ENCODE results near the gene FNDC1. TPM values are rescaled to one million over a fixed set of nuclear protein-coding genes. Genes with fewer than 3 reads are reported as not detected.

The FNDC1 gene
- total RNA-seq, 2 donors from 2014 or later = 0.09 to 0.51 TPM

DNA sequence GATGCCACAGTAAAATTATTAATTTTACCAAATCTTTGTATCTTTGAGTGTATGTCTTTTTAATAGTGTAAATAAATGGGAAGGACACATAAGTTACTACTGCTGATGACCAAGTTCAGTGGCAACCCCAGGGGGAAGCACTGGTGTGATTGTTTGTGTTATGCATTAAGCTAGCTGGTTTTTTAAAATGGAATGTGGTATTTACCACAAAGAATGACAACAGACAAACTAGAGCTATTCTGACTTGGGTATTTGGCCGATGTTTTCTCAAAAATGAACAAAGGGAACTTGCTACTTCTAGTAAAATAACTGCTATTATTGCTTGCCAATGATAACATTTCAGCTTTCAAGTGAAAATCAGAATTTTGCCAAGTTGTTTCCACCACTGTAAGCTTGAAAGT, 2.9 kb downstream of the FNDC1 start:
- TF ChIP-seq POLR2A (IDR thresholded peaks at IDR 0.05) = no peak
- TF ChIP-seq POLR2AphosphoS5 (IDR thresholded peaks at IDR 0.05) = no peak
- TF ChIP-seq, protein P1, sequence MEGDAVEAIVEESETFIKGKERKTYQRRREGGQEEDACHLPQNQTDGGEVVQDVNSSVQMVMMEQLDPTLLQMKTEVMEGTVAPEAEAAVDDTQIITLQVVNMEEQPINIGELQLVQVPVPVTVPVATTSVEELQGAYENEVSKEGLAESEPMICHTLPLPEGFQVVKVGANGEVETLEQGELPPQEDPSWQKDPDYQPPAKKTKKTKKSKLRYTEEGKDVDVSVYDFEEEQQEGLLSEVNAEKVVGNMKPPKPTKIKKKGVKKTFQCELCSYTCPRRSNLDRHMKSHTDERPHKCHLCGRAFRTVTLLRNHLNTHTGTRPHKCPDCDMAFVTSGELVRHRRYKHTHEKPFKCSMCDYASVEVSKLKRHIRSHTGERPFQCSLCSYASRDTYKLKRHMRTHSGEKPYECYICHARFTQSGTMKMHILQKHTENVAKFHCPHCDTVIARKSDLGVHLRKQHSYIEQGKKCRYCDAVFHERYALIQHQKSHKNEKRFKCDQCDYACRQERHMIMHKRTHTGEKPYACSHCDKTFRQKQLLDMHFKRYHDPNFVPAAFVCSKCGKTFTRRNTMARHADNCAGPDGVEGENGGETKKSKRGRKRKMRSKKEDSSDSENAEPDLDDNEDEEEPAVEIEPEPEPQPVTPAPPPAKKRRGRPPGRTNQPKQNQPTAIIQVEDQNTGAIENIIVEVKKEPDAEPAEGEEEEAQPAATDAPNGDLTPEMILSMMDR (IDR thresholded peaks at IDR 0.05) = no peak
- H3K4me3 ChIP-seq = no peak overlapping the region
- no peak overlapping the region for H3K27ac ChIP-seq
- H3K27me3 ChIP-seq (replicated peaks; ENCODE audit: insufficient read depth) = peaks cover 29% of the 10 kb centered on the region
- H3K4me1 ChIP-seq (replicated peaks) = no peaks in the 10 kb centered on the region
- H3K36me3 ChIP-seq = no peaks in the 10 kb centered on the region
- no peaks in the 10 kb centered on the region for H3K9me3 ChIP-seq
- WGBS = 59% methylated on average over 1 of the region's 1 CpG
- no peak for DNase-seq (ENCODE audit: low spot score)
- intact Hi-C loops (cut with DNase I) = no loop called here

DNA sequence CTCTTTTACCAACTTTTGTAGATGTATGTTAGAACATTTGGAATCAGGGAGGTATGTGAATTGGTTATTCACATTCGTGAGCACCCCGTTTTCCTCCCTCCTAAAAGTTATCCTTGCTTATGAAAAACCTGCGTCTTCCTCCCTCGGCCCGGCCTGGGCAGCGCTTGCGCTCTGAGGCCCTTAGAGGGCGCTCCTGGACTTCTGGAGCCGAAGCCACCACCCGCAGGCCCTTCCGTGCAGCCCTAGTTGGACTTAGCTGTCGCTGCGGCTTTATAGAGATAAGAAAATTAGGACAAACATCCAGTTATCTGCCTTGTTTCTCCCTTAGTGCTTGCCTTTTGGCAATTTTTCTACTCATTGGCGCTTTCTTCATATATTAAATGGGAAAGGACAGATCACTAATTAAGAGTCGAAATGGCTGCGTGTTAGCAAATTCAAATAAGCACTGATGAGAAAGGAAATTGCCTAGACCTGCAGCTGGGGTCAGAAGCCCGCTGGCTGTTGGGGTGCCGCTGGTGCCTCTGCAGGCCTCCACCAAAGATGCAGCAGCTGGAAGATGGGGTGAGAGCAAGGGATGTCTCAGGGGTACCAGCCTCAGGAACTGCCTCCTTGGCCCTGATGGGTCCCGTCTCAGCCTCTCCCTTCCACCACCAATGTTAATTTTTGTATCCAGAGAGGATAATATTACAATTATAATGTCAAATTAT, 5.2 kb downstream of the FNDC1 start:
- Histone ChIP-seq H3K4me1 (replicated peaks) (no peaks in the 10 kb centered on the region), H3K36me3 (no peaks in the 10 kb centered on the region), H3K27ac (no peak overlapping the region), H3K9me3 (no peaks in the 10 kb centered on the region), H3K4me3 (no peak overlapping the region), H3K27me3 (replicated peaks; ENCODE audit: insufficient read depth) (peaks cover 22% of the 10 kb centered on the region)
- intact Hi-C loops (cut with DNase I) = loop anchor here (2.0 kb wide), 1 partner anchor 480 kb away; no protein-coding TSS in a partner anchor
- TF ChIP-seq, protein P1 (IDR thresholded peaks at IDR 0.05) = peak; percentile 28 to 53 (median 44)
- no peak for TF ChIP-seq POLR2AphosphoS5 (IDR thresholded peaks at IDR 0.05)
- no peak for TF ChIP-seq POLR2A (IDR thresholded peaks at IDR 0.05)
- DNase-seq (ENCODE audit: low spot score) = peak; percentile 17
- WGBS = 14% methylated on average over 19 of the region's 19 CpGs

DNA sequence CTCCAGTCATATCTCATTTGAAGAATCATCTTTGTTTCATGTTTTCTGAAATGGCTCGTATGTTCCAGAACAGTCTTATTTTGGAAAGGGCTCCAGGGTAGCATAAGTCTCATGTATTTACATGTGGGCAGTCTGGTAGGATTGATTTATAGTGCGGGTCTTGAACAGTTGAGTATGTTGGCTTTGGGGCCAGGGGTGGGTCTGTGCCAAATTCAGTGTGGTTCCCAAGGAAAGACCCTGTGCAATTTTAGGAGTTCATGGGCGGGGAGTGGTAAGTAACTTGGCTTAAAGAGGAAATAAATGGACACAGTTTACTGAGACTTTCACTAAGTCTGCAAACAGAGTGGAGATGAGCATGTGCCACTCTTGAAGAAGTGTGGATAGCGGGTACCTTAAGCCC, 7.7 kb downstream of the FNDC1 start:
- 92% methylated on average over 4 of the region's 4 CpGs for WGBS
- H3K36me3 ChIP-seq = no peaks in the 10 kb centered on the region
- no peak overlapping the region for H3K27ac ChIP-seq
- no peak for DNase-seq (ENCODE audit: low spot score)
- H3K4me1 ChIP-seq (replicated peaks) = no peaks in the 10 kb centered on the region
- TF ChIP-seq POLR2AphosphoS5 (IDR thresholded peaks at IDR 0.05) (no peak), POLR2A (IDR thresholded peaks at IDR 0.05) (no peak)
- TF ChIP-seq, protein P1 (IDR thresholded peaks at IDR 0.05) = no peak
- no peak overlapping the region for H3K4me3 ChIP-seq
- peaks cover 7% of the 10 kb centered on the region for H3K27me3 ChIP-seq (replicated peaks; ENCODE audit: insufficient read depth)
- no peaks in the 10 kb centered on the region for H3K9me3 ChIP-seq
- intact Hi-C loops (cut with DNase I) = no loop called here

DNA sequence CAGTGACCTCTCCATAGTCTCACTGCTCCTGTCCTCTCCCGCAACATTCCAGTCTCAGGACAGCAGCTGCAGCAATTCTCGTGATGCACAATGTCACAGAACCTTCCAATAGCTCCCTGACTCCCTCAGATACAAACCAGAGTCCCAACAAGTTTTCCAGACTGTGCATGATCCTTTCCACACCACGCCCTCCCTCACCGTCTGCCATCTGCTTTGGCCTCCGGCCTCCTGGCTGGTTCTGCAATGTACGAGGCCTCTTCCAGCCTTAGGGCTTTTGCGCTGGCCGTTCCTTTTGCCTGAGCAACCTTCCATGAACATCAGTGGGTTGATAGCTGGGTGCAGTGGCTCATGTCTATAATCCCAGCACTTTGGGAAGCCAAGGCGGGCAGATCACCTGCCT, 9.6 kb downstream of the FNDC1 start:
- H3K36me3 ChIP-seq = no peaks in the 10 kb centered on the region
- intact Hi-C loops (cut with DNase I) = no loop called here
- H3K4me1 ChIP-seq (replicated peaks) = no peaks in the 10 kb centered on the region
- H3K4me3 ChIP-seq = no peak overlapping the region
- H3K27ac ChIP-seq = no peak overlapping the region
- WGBS = 94% methylated on average over 9 of the region's 9 CpGs
- DNase-seq (ENCODE audit: low spot score) = no peak
- H3K9me3 ChIP-seq = no peaks in the 10 kb centered on the region
- H3K27me3 ChIP-seq (replicated peaks; ENCODE audit: insufficient read depth) = no peaks in the 10 kb centered on the region
- no peak for TF ChIP-seq POLR2A (IDR thresholded peaks at IDR 0.05)
- TF ChIP-seq, protein P1 (IDR thresholded peaks at IDR 0.05) = no peak
- TF ChIP-seq POLR2AphosphoS5 (IDR thresholded peaks at IDR 0.05) = no peak

DNA sequence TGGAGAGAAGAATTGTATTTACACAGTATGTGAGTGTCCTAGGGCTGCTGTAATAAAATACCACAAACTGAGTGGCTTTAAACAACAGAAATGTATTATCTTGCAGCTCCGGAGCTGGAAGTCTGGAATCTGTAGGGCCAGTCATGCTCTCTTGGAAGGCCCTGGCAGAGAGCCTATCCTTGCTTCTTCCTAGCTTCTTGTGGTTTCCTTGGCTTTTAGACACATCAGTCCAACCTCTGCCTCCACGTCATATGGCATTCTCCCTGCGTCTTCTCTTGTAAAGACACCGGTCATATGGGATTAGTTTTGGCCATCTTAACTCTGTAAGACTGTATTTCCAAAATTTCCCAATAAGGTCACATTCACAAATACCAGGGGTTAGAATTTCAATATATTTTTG, 10.8 kb downstream of the FNDC1 start:
- 77% methylated on average over 4 of the region's 4 CpGs for WGBS
- Histone ChIP-seq H3K27ac (no peak overlapping the region), H3K9me3 (no peaks in the 10 kb centered on the region), H3K36me3 (no peaks in the 10 kb centered on the region), H3K4me3 (no peak overlapping the region), H3K27me3 (replicated peaks; ENCODE audit: insufficient read depth) (no peaks in the 10 kb centered on the region), H3K4me1 (replicated peaks) (no peaks in the 10 kb centered on the region)
- DNase-seq (ENCODE audit: low spot score) = no peak
- TF ChIP-seq POLR2AphosphoS5 (IDR thresholded peaks at IDR 0.05) (no peak), POLR2A (IDR thresholded peaks at IDR 0.05) (no peak)
- TF ChIP-seq, protein P1 (IDR thresholded peaks at IDR 0.05) = no peak
- intact Hi-C loops (cut with DNase I) = no loop called here
